Limb (tissue), 2 donors: ENCODE data around the gene GREM1.

Experiments used
- DNase-seq, 2 donors: peaks; one replicate each; pipeline ENCODE4 v3.0.0-alpha.2; 2016; ENCODE audit errors: extremely low spot score in 2 of 2

The GREM1 gene

DNA sequence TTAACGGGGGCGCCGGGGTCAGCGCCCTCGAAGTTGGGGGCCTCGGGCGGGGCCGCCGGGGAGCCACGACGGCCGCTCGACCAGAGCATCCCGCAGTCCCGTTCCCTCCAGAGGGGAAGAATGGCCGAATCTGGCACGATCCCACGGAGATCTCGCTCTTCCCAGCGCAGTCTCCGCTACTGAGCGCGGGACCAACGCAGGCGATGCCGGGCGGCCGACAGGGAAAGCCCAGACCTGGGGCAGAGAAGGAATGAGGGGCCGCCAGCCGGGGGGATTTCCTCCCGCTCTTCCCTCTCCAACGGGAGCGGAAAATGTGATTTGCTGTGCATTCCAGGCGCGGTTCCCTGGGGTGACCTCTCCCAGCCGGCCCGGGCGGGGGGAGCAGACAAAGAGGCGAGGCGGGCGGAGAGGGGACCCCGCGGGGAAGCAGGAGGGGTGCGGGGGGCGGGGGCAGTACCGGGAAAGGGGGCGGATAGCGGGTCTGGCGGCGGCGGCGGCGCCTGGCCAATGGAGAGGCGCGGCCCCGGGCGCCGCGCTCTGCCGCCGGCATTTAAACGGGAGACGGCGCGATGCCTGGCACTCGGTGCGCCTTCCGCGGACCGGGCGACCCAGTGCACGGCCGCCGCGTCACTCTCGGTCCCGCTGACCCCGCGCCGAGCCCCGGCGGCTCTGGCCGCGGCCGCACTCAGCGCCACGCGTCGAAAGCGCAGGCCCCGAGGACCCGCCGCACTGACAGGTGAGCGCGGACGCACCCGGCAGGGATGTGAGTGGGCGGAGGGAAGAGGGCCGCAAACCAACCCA is at the start of gene GREM1:
Gene GREM1 (plus strand): TSS at position 579 of the 801 bp plus-strand sequence. CDS start 12,687 bp downstream, outside the sequence.
- peak in 1 of 2 donors; percentile 82 for DNase-seq

DNA sequence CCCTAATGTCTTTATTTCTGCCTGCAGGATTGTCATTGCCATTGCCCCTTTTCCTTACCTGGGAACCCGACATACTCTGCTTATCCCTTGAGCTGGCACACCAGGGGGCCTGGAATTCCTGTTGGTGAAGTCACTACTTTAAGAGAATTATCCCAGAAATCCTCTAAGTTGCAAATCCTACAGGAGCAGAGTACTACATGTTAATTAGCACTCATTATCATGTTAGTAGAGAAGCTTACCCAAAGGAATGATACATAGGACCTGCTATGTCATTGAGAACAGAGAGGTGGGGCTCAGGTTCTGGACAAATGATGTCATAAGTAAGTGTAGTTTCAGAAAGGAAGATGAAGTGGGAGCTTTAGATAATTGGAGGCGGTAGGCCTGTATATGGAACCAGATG is 48.9 kb upstream of the GREM1 start:
- no peak for DNase-seq

DNA sequence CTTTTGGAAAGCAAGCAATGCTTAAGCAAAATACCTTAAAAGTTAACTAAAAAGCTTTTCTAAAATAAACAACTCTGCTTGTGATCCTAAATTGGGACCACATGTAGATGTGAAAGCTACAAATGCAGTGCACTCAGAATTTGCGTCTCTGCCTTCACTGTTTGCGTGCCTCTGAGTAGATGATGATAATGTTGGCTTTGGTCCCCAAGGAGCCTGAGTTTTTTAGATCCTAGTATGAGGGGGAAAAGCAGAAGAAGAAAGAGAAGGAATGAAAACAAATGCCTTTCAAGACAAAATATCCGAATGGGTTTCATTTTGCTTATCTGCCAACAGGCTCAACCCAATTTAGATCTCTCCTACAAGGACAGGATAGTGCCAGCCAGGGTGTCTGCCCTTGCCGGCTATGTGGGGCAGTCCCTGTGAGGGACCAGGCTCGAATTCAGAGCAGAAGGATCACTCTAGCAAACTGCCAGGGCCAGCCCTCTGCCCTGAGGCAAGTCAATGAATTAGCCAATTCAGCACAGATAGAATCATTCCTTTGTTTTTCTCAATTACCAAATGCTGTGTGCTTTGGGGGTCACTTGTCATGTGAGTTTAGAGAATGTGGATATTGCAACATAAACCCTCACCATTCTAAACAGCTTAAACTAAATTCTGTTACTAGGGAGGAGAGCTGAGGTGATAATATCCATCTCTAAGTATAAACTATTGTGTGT is 47.8 kb upstream of the GREM1 start:
- no peak for DNase-seq

DNA sequence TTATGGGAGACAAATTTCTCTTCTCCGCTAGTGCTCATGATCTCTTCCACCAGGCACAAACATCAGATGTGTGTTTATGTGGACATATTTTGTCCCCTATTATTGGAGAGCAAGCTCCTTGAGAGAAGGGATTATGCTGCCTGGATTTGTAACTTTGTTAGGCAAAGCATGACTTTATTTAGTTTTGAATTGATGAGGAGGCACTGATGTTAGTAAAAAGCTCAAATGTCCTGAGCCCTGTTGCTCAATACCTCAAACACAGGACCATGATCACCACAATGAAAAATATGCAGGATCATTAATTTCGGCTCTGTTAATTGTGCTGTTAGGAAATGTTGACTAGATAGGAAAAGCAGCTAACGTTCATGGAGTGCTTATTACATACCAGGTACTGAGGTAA is 47.2 kb upstream of the GREM1 start:
- DNase-seq = no peak

DNA sequence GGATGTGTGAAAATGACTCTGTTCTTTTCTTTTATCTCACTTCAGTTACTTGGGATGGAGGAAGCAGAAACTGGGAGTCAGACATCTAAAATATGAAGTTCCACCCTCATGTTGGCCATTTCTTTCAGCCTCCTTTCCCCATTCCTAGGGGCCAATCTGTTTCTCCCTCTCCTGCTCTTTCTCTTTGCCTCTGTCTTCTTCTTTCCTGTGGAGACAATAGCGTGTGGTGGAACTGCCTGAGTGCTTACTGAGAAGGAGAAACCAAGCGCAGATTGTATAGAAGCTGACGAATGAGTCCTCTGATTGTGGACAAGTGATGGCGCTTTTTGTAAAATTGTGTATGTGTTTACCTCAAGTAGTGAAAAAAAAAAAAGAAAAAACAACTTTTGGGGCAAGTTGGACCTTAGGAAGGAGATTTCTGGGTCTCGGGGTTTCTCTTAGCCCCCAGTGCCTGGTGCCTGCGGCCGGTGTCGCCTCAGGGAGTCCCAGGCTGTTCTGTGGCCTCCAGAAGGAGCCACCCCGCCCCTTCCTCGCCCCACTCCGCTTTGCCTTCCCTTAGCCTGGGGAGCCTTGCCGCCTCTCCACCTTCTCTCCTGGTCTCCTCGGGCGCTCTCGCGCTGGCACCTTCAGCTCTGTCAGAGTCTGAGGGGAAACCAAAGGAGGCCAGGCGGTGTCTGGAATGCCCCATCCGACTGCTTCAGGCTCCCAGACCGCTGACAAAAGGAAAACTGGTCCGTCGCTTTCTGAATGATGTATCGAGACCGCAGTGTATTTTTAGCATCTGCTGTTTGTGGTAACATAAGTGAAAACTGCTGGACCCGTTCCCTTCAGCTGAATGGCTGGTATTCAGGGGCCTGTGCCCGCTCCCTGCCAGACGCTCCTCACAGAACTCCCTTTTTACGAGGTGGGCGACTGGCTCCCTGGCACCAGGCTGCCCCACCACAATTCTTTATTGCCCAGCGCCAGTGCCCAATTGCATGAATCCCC is 46.2 kb upstream of the GREM1 start:
- peak in 1 of 2 donors; percentile 33 for DNase-seq

DNA sequence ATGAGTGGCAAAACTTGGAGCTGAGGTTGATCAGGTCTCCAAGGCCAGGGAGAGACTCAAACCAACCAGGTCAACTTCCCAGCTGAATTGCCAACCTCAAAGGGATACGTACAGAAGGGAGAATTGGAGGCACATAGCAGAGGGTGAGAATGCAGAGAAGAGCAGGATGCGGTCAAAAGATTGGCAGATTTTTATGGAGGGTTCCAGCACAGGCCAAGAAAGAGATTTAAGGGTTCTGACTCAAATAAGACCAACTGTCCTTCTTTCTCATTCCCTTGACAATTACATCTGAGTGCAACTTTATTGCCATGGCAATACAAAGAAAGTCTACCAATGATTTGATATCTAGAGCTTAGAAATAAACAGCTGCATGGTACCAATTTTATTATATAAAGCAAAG is 43.1 kb upstream of the GREM1 start:
- DNase-seq = no peak

DNA sequence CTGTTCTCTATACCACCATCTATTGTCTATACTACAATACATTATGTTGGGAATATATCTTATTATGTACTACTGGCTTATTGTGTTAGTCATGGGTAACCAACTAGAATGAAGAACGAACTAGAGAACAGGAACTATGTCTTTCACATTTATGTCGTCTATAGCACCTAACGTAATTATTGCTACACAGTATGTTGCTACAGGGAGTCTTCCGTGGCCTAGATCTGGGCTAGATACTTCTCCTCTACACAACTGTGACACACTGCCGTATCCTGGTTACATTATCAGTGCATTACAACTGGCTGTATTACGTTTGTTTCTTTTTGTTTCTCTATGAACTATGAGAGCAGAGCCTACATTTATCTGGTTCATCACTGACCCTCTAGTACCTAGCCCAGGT is 42.3 kb upstream of the GREM1 start:
- DNase-seq = no peak

DNA sequence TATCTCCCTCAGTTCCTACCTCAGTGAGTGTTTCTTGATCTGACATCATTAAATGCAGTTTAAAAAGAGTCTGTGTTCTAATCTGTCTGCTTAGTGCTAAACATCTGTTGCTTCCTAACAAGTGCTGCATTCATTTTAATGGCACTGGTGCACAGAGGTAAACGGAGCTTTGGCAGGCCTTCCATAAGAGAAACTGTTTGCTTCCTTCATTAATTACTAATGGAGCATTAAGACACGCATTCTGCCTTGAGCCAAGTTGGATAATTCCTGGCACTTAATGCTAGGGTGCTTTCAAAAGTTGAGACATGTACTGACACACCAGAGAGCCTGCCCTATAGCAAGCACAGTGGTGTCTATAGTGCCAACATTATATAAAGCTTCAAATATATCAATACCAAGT is 41.6 kb upstream of the GREM1 start:
- DNase-seq = no peak

DNA sequence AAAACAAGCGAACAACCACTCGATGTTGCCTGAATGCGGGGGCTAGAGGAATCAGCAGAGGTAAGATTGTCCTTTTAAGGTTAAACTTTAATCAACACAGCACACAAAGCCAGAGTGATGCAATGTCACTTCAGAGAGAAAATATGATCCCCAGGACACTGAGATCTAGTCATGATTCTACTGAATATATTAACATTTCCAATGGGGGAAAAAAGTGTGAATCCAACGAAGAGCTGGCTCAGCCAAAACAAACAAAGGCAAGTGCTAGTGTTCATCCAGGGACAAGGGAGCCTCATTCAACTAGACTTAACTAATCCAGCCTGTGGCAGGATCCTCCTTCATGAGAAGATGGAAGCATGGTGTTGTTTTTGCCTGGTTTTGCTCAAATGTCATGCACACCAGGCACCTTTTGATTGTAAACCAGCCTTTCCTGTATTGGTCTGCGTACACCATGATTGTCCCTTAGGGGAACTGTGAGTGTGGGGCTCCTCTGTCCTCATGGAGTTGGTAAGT is 40.5 kb upstream of the GREM1 start:
- DNase-seq = no peak

DNA sequence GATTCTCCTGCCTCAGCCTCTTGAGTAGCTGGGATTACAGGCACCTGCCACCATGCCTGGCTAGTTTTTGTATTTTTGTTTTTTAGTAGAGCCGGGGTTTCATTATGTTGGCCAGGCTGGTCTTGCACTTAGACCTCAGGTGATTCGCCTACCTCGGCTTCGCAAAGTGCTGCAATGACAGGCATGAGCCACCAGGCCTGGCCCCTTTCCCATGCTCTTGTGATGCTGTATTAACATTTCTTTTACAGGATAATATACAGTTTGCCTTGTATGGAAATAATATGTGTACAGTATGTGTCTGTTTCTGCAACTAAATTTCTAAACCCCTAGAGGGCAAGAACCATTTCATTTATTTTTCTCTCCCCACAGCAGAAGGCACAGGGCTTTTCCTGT is 38.5 kb upstream of the GREM1 start:
- no peak for DNase-seq

DNA sequence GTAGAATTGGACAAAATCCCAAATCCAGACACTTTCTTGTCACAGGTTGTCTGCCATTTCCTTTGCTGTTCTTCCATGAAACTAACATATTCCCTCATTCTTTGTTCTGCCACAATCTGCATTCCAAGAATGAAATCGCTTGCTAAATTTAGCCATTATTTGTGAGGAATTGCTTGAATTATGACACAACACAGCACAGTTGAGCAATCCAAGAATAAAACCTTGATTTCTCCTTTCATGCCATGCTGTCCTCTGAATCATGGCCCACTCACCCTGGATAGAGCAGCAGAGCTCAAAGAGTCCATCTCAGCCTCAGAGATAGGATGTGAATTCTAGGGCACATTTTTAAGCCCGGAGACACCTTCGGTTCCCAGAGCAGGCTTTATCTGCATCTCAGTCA is 35.2 kb upstream of the GREM1 start:
- no peak for DNase-seq

DNA sequence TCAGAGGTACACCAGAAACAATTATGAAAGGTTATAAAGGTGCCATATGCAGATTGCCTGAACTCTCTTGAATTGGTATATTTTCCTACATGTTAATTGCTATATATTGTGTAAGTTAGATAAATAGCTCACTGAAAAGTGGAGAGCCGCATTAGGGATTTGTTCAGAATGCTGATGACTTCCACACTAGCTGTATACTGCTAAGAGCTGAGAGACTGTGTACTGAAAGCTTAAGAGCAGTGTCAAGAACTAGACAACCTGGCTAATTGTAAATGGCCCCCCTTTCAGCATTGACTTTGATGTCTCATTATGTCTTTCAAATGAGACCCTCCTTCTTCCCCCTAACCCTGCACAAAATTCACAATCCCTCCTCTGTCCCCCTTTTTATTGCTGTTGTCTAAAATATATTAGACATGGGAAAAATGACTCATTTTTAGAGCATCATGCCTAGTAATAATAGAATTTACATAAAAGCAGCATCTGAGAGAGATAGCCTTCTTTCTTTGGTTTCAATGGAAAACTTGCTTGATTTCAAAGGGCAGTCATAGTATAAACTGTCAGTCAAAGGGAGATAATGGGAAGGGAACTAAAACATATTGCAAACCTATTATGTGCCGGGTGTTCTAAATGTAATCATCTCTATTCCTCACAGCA is 34.7 kb upstream of the GREM1 start:
- no peak for DNase-seq

DNA sequence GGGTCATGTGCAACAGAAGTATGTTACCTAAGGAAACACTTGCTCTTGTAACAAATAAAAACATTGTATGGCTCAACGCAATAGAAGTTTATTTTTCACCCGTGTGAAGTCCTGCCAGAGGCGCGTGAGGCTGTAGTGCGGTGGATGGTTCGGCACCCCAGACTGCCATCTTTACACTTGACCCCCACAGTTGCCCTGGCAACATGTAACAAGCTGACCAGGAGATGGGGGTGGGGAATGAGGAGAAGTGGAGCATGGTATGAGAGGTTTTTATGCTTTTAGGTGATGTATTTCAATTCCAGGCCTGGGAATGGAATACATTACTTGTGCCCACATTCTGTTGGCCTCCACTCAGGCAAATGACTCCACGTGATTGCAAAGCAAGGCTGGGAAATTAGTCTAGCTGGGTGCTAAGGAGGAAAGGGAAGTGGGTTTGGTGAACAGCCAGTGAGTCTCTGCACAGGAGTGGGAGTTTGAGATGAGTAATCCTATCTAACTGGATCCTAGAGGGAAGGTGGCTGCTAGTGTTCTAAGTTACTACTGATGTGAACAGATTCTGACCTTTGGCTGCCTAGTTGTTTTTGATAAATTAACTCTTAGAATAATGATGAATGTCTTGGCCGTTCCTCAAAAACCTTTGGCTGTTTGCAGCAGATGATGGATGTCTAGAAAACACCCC is 33.8 kb upstream of the GREM1 start:
- DNase-seq = no peak

DNA sequence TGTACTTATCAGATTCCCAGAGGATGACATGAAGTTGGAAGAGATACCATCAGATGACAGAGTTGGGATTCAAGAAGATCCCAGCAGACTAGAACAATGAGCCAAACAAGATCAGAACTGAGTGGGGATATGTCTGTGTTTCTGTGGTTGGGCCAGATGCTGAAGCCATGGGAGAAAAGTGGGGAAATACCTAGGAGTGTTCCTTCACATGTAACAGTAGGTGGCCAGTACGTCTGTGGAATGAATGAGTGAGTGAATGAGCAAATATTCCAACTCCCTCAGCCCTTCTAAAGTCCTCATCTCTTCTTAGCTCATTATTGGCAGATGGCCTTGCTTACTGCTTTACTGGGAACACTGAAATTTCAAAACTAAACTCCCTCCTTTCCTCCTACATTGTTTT is 32.2 kb upstream of the GREM1 start:
- no peak for DNase-seq

DNA sequence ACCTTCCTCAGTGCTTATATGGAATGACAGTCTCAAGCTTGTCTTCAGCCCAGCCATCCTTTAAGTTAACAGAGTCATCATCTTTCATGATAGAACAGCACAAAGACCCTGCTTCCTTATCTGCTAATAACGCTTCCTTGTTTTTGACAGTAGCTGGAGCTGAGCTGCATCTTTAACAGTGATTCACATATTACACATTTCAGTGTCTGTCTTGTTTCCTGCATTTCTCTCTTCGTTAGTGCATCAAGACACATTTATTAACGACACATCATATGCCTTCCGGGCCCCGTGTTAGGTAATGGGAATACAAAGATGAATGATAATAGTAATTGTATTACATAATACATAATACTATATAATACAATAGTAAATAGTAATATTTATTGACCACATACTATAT is 30.2 kb upstream of the GREM1 start:
- no peak for DNase-seq

DNA sequence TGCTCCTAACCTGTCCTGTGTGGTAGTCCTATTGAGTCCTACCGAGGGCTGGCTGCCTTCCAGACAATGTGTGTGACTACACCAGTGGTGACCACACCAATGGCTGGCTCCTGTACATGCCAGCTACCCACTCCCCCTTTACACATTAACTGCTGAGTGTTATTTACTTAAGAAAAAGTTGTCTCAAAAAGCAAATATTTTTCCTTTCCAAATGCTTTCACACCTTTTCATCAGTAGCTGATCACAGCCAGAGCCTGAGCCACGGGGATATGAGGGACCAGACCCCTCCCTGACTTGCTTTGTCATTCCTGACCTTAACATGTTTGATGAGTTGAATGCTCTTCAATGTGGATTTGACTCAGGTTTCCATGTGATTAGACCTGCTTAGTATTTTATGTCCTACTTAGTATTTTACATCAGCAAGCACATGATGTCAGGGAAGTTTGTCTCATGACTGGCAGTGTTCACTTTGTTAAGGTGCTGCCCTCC is 29.6 kb upstream of the GREM1 start:
- no peak for DNase-seq

DNA sequence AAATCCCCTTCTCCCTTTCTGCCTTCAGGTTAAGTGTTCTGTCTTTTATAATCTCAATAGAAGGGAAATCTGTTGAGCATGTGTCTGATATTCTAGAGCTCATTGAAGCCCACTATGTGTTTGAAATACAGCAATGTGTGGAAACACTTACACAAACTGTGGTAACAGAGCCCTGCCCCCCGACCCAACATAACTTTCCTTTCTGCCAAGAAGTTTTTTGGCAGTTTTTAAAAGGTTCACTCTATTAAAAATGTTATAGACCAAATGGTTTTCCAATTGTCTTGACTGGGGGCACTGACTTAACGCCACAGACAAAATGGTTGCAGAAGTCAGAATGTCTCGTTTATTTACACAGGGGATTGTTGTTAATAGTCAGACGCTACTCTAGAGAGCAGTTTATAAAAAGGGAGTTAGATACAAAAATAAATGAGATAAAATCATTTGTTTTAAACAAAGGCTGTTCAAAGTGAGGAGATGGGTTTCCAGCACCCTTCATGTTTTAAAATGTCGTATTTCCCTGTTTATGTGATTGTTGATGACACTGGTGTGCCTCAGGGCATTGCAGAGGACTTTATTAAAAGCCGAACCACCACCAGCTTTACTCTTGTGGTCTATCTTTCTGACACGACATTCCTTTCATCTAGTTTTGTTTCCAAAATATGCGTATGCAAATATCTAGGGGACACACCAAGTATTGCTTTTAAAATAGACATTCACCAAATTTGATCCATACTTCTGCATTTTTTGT is 26.7 kb upstream of the GREM1 start:
- DNase-seq = peak in 1 of 2 donors; percentile 43

DNA sequence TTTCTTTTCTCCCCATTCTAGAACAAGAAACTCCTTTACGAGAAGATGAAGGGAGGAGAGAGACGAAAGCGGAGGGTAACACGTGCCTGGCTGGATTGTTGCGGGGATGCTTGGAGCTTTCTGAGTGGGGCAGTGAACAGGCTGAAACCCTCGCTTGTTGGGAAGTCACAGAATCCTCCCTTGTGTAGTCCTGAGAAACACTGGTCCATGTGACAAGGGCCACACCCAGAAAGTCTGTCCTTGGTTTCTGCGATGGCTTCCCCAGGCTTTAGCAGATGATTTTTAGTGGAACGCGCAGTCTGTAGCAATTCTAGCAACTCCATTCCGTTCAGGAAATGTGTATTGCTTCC is 26.1 kb upstream of the GREM1 start:
- DNase-seq = no peak

DNA sequence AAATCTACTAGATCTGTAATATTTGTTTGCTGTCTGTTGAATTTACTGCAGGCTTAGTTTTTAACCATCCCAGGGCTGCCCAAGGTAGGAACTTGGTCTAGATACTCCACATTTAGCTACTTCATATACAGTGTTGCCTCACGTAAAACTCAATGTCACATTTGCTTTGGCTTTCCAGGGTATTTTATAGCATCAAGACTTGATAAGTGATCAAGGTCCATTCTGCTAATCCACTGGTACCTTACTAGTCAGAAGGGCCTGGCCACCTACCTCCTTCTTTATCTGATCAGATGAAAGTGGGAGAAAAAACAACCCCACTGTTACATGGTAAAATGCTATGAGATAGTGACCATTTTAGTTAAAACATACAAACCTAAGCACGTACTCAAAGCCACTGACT is 25.5 kb upstream of the GREM1 start:
- DNase-seq = no peak
